ENCODE data around the gene RALB. TPM values are rescaled to one million over a fixed set of nuclear protein-coding genes. Genes with fewer than 3 reads are reported as not detected.

RALB gene
- total and polyA plus RNA-seq, 2 of the 4 experiments (the other 2 are of a cell fraction): 53.6 to 54.7 TPM

GRCh38 chr2:120278901-120279300 lies 26.2 kb downstream of the RALB start:
- DNase-seq: no peak
- no TSS peak for BruUV-seq (replicated peaks)
- in situ Hi-C loops (cut with MboI; ENCODE audit: low sequenced_read_pairs) (no loop called here), intact Hi-C loops (cut with micrococcal nuclease) (no loop called here), dilution Hi-C loops (cut with HindIII; ENCODE audit: low sequenced_read_pairs, unreplicated experiment) (no loop called here)
- H3K36me3 ChIP-seq (ENCODE audit: control insufficient read depth, insufficient read depth, low read length): peaks cover 15% of the 10 kb centered on the region
- no peak overlapping the region for H3K4ac ChIP-seq (ENCODE audit: low read depth, low read length)
- H3K14ac ChIP-seq (replicated peaks; ENCODE audit: low read depth, low read length): no peak overlapping the region
- no peak overlapping the region for H3K4me2 ChIP-seq (ENCODE audit: low read depth, low read length)
- H2AK5ac ChIP-seq (ENCODE audit: low read depth, low read length): no peak overlapping the region
- CTCF ChIA-PET: no interaction called here
- peaks cover 31% of the 10 kb centered on the region for H4K20me1 ChIP-seq (ENCODE audit: insufficient read depth, low read length)
- no peaks in the 10 kb centered on the region for H3K9me3 ChIP-seq (ENCODE audit: control insufficient read depth, insufficient read depth, low read length)
- no peak overlapping the region for H4K8ac ChIP-seq (ENCODE audit: low read depth in 2 of 2, low read length in 2 of 2)
- H3K4me3 ChIP-seq (ENCODE audit: insufficient read depth, low read depth, low read length): no peak overlapping the region
- H3K4me1 ChIP-seq (ENCODE audit: control insufficient read depth, insufficient read depth, low read length): peaks cover 5% of the 10 kb centered on the region
- peaks cover 12% of the 10 kb centered on the region for H3K9me1 ChIP-seq (ENCODE audit: insufficient read depth, low read length)
- H2BK5ac ChIP-seq (ENCODE audit: low read depth, low read length, poor library complexity, severe bottlenecking): no peak overlapping the region
- no peak overlapping the region for H2BK120ac ChIP-seq (ENCODE audit: low read depth, low read length)
- no peak overlapping the region for H2AK9ac ChIP-seq (replicated peaks; ENCODE audit: low read depth, low read length, poor library complexity)
- no peaks in the 10 kb centered on the region for H3K27me3 ChIP-seq (ENCODE audit: control insufficient read depth, insufficient read depth, low read length)
- H2AFZ ChIP-seq (replicated peaks; ENCODE audit: low read length, poor library complexity): no peak overlapping the region
- POLR2A ChIA-PET (ENCODE audit: unreplicated experiment): no interaction called here
- no peak overlapping the region for H4K5ac ChIP-seq (ENCODE audit: low read depth, low read length)
- H3K9ac ChIP-seq (ENCODE audit: low read depth, low read length): no peak overlapping the region
- TF ChIP-seq SMC3 (IDR thresholded peaks at IDR 0.05; ENCODE audit: low read depth, low read length) (no peak), RCOR1 (IDR thresholded peaks at IDR 0.05; ENCODE audit: insufficient replicate concordance, low read length) (no peak), FOS (IDR thresholded peaks at IDR 0.05; ENCODE audit: low read depth, low read length) (no peak), NFE2L2 (IDR thresholded peaks at IDR 0.05; ENCODE audit: low read depth, low read length) (no peak), USF2 (IDR thresholded peaks at IDR 0.05; ENCODE audit: low read depth, low read length) (no peak), MAFK (IDR thresholded peaks at IDR 0.05; ENCODE audit: low read depth, low read length) (no peak), MAZ (IDR thresholded peaks at IDR 0.05; ENCODE audit: borderline replicate concordance, low read depth, low read length) (no peak), RAD21 (IDR thresholded peaks at IDR 0.05; ENCODE audit: low read length) (no peak), RFX5 (IDR thresholded peaks at IDR 0.05; ENCODE audit: low read depth, low read length) (no peak), CEBPB (IDR thresholded peaks at IDR 0.05; ENCODE audit: low read depth, low read length) (no peak), POLR2A (IDR thresholded peaks at IDR 0.05; ENCODE audit: low read depth, low read length) (no peak), CTCF (conservative IDR thresholded peaks at IDR 0.05; ENCODE audit: low read depth, low read length) (no peak), ELK1 (IDR thresholded peaks at IDR 0.05; ENCODE audit: borderline replicate concordance, low read depth, low read length) (no peak), MXI1 (IDR thresholded peaks at IDR 0.05; ENCODE audit: borderline replicate concordance, low read depth, low read length) (no peak), CHD1 (IDR thresholded peaks at IDR 0.05; ENCODE audit: low read depth, low read length) (no peak), BHLHE40 (IDR thresholded peaks at IDR 0.05; ENCODE audit: low read depth, low read length) (no peak)
- H2BK20ac ChIP-seq (ENCODE audit: low read depth, low read length): no peak overlapping the region
- WGBS, 2 experiments (ENCODE audit: extremely low coverage in 2 of 2, insufficient read length in 1 of 2): no CpG with 5 or more reads among the region's 10 CpGs
- H3K27ac ChIP-seq (ENCODE audit: insufficient read depth, low read length): no peak overlapping the region
- no peak overlapping the region for H3K18ac ChIP-seq (ENCODE audit: low read depth, low read length)
- ATAC-seq (ENCODE audit: low read depth): no peak
- no peak overlapping the region for H2BK15ac ChIP-seq (ENCODE audit: low read depth, low read length)
- peaks cover 27 to 76% of the 10 kb centered on the region in 2 experiments for H3K79me1 ChIP-seq (ENCODE audit: low read depth in 1 of 2, low read length in 2 of 2)
- no peak overlapping the region for H4K91ac ChIP-seq (ENCODE audit: insufficient read depth, low read depth, low read length)
- no peak overlapping the region for H3K23ac ChIP-seq (ENCODE audit: low read depth, low read length)
- no peak overlapping the region for H3K56ac ChIP-seq (ENCODE audit: extremely low read depth, insufficient read depth, low read length)
